ENCODE measurements around the gene PCBP4.

DNA sequence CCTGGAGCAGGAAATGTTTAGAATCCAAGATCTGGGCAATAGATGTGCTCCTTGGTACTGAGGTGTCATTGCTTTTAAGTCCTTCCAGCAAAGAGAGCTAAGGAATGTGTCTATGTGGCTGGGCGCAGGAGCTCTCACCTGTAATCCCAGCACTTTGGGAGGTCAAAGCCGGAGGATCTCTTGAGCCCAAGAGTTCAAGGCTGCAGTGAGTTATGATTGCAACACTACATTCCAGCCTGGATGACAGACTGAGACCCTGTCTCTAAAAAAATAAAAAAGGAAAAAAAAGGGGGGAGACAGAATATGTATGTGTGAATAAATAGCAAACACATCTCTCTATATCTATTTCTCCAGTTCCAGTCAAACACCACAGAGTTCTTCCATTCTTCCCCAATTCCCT lies 16.4 kb downstream of the PCBP4 start:
- TF ChIP-seq, protein P1, sequence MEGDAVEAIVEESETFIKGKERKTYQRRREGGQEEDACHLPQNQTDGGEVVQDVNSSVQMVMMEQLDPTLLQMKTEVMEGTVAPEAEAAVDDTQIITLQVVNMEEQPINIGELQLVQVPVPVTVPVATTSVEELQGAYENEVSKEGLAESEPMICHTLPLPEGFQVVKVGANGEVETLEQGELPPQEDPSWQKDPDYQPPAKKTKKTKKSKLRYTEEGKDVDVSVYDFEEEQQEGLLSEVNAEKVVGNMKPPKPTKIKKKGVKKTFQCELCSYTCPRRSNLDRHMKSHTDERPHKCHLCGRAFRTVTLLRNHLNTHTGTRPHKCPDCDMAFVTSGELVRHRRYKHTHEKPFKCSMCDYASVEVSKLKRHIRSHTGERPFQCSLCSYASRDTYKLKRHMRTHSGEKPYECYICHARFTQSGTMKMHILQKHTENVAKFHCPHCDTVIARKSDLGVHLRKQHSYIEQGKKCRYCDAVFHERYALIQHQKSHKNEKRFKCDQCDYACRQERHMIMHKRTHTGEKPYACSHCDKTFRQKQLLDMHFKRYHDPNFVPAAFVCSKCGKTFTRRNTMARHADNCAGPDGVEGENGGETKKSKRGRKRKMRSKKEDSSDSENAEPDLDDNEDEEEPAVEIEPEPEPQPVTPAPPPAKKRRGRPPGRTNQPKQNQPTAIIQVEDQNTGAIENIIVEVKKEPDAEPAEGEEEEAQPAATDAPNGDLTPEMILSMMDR (IDR thresholded peaks at IDR 0.05): no peak
- TF ChIP-seq POLR2A (IDR thresholded peaks at IDR 0.05): no peak
